GM19452 (cell line): ENCODE data around the gene PPP3CA.

Experiments used
- ATAC-seq: cut with Tn5 transposase; IDR thresholded peaks from one replicate; pipeline ENCODE4 v1.9.1; 2021; ENCODE audit not compliant: unreplicated experiment

Gene PPP3CA

GRCh38 chr4:101065935-101066485 is 281.3 kb downstream of the PPP3CA start:
- ATAC-seq = no peak

- ATAC-seq = no peak
Observed at GRCh38 chr4:101065346-101065745, 282.0 kb downstream of the PPP3CA start.

GRCh38 chr4:101064541-101065180 is 282.7 kb downstream of the PPP3CA start:
- ATAC-seq = no peak

GRCh38 chr4:101055392-101055791 is 291.9 kb downstream of the PPP3CA start:
- ATAC-seq = no peak

GRCh38 chr4:101050837-101051205 is 296.5 kb downstream of the PPP3CA start:
- ATAC-seq = no peak

- ATAC-seq = no peak
Observed at GRCh38 chr4:101050088-101050836, 297.1 kb downstream of the PPP3CA start.

- ATAC-seq = no peak
Observed at GRCh38 chr4:101049549-101050001, 297.8 kb downstream of the PPP3CA start.

GRCh38 chr4:101044766-101045165 is 302.6 kb downstream of the PPP3CA start:
- no peak for ATAC-seq

- ATAC-seq = no peak
Observed at GRCh38 chr4:101042847-101043246, 304.5 kb downstream of the PPP3CA start.

- no peak for ATAC-seq
Observed at GRCh38 chr4:101040776-101041175, 306.6 kb downstream of the PPP3CA start.

GRCh38 chr4:101039367-101039766 is 308.0 kb downstream of the PPP3CA start:
- no peak for ATAC-seq

- peak; percentile 68 for ATAC-seq
Observed at GRCh38 chr4:101037938-101038413, 309.4 kb downstream of the PPP3CA start.

GRCh38 chr4:101037249-101037648 is 310.1 kb downstream of the PPP3CA start:
- no peak for ATAC-seq

- ATAC-seq = no peak
Observed at GRCh38 chr4:101035487-101035886, 311.8 kb downstream of the PPP3CA start.

- no peak for ATAC-seq
Observed at GRCh38 chr4:101033986-101034385, 313.3 kb downstream of the PPP3CA start.

GRCh38 chr4:101032541-101032940 is 314.8 kb downstream of the PPP3CA start:
- ATAC-seq = no peak

- no peak for ATAC-seq
Observed at GRCh38 chr4:101031971-101032370, 315.4 kb downstream of the PPP3CA start.

GRCh38 chr4:101028886-101029285 is 318.4 kb downstream of the PPP3CA start:
- ATAC-seq = no peak

GRCh38 chr4:101027721-101028120 is 319.6 kb downstream of the PPP3CA start:
- ATAC-seq = no peak

- ATAC-seq = no peak
Observed at GRCh38 chr4:101025755-101026154, 321.6 kb downstream of the PPP3CA start.

- no peak for ATAC-seq
Observed at GRCh38 chr4:101022151-101023024, 324.9 kb downstream of the PPP3CA start.
